Parietal lobe (tissue), 2 donors: ENCODE data around the gene MUSK. TPM values are rescaled to one million over a fixed set of nuclear protein-coding genes. Genes with fewer than 3 reads are reported as not detected.

ENCODE experiments used
- small RNA-seq: library from RNA; depleted of rRNA; stranded (forward); fragments of <200 nt; gene quantifications from one replicate; pipeline ENCODE3, GENCODE V24; 2014; ENCODE audit warnings: low replicate concordance
- total RNA-seq: library from RNA; depleted of rRNA; stranded (reverse); fragments of >200 nt; gene quantifications from one replicate; pipeline ENCODE4 v1.2.3, GENCODE V29; 2014

Gene MUSK
- total RNA-seq: 0.31 TPM

GRCh38 chr9:110668570-110669167, at the start of gene MUSK:
MUSK (plus strand) TSS chr9:110668791; CDS start chr9:110668905, 114 bp downstream.

Small RNAs within 50 kb of the gene (small RNA-seq; reads per million reads assigned to genes)
- gene AL513328.1: not detected

Other genes with a start within 250 kb of the MUSK start
- gene SVEP1, start 89.0 kb upstream of the MUSK start, total RNA-seq: 16.3 TPM